H9 (cell line): Measurements from ENCODE around the gene RASGEF1C. TPM values are rescaled to one million over a fixed set of nuclear protein-coding genes. Genes with fewer than 3 reads are reported as not detected.

Experiments
- DNase-seq: peaks from one replicate; pipeline ENCODE4 v3.0.0-alpha.2; 2017
- H2AFZ ChIP-seq: one replicate; pipeline ENCODE4 v1.6.1; 2013; ENCODE audit warnings: mild to moderate bottlenecking, low read length, control low read depth, moderate library complexity
- H2AK5ac ChIP-seq: 2 replicates; pipeline ENCODE4 v1.6.1; 2013; ENCODE audit warnings: low read length, control low read depth, mixed read lengths; ENCODE audit not compliant: insufficient read length
- H2BK120ac ChIP-seq: one replicate; pipeline ENCODE4 v1.6.1; 2013; ENCODE audit warnings: low read depth, mild to moderate bottlenecking, low read length, control low read depth, inconsistent platforms; ENCODE audit not compliant: poor library complexity, severe bottlenecking
- H2BK12ac ChIP-seq: 2 replicates; pipeline ENCODE4 v1.6.1; 2013; ENCODE audit warnings: low read length, control low read depth, mixed read lengths, low read depth; ENCODE audit not compliant: insufficient read length
- H2BK15ac ChIP-seq: 2 replicates; pipeline ENCODE4 v1.6.1; 2013; ENCODE audit warnings: low read depth, low read length, control low read depth
- H2BK20ac ChIP-seq: one replicate; pipeline ENCODE4 v1.6.1; 2013; ENCODE audit warnings: low read depth, mild to moderate bottlenecking, low read length, control low read depth, inconsistent platforms; ENCODE audit not compliant: poor library complexity, severe bottlenecking
- H2BK5ac ChIP-seq: 2 replicates; pipeline ENCODE4 v1.6.1; 2013; ENCODE audit warnings: low read length, control low read depth, mixed read lengths; ENCODE audit not compliant: insufficient read length
- H3K14ac ChIP-seq: 2 replicates; pipeline ENCODE4 v1.6.1; 2013; ENCODE audit warnings: low read length, control low read depth; ENCODE audit not compliant: insufficient read depth
- H3K18ac ChIP-seq: 2 replicates; pipeline ENCODE4 v1.6.1; 2013; ENCODE audit warnings: low read depth, mild to moderate bottlenecking, mixed read lengths, low read length, control low read depth; ENCODE audit not compliant: insufficient read length
- H3K23ac ChIP-seq: 2 replicates; pipeline ENCODE4 v1.6.1; 2013; ENCODE audit warnings: low read length, control low read depth, mixed read lengths, low read depth; ENCODE audit not compliant: insufficient read length
- H3K23me2 ChIP-seq: 2 replicates; pipeline ENCODE4 v1.6.1; 2013; ENCODE audit warnings: low read depth, mild to moderate bottlenecking, mixed read lengths, low read length, control low read depth; ENCODE audit not compliant: insufficient read length, poor library complexity, severe bottlenecking
- H3K27ac ChIP-seq: 2 replicates; pipeline ENCODE4 v1.5.1; 2013; ENCODE audit warnings: low read length, control low read depth, mixed read lengths, low read depth; ENCODE audit not compliant: insufficient read length
- H3K27me3 ChIP-seq: 2 replicates; pipeline ENCODE4 v1.6.1; 2013; ENCODE audit warnings: low read length, control low read depth, inconsistent platforms; ENCODE audit not compliant: insufficient read depth
- H3K4ac ChIP-seq: 2 replicates; pipeline ENCODE4 v1.6.1; 2013; ENCODE audit warnings: low read depth, mild to moderate bottlenecking, control low read depth, inconsistent platforms, low read length, moderate library complexity
- H3K4me1 ChIP-seq: 2 replicates; pipeline ENCODE4 v1.6.1; 2013; ENCODE audit warnings: low read length, control low read depth, inconsistent platforms; ENCODE audit not compliant: insufficient read depth
- H3K4me2 ChIP-seq: 2 replicates; pipeline ENCODE4 v1.6.1; 2013; ENCODE audit warnings: low read length, control low read depth, mixed read lengths; ENCODE audit not compliant: insufficient read length, insufficient read depth
- H3K56ac ChIP-seq: 2 replicates; pipeline ENCODE4 v1.6.1; 2013; ENCODE audit warnings: low read depth, mild to moderate bottlenecking, mixed read lengths, low read length, control low read depth; ENCODE audit not compliant: insufficient read length
- H3K79me1 ChIP-seq: 2 replicates; pipeline ENCODE4 v1.6.1; 2013; ENCODE audit warnings: low read depth, mild to moderate bottlenecking, moderate library complexity, low read length, control low read depth, inconsistent platforms; ENCODE audit not compliant: insufficient read depth, poor library complexity, severe bottlenecking
- H3K79me2 ChIP-seq: 2 replicates; pipeline ENCODE4 v1.6.1; 2013; ENCODE audit warnings: low read length, control low read depth, inconsistent platforms; ENCODE audit not compliant: insufficient read depth
- H3K9ac ChIP-seq: 2 replicates; pipeline ENCODE4 v1.6.1; 2013; ENCODE audit warnings: low read length, control low read depth, mixed read lengths; ENCODE audit not compliant: insufficient read length; ENCODE audit errors: extremely low read depth
- H3K9me3 ChIP-seq: one replicate; pipeline ENCODE4 v1.6.1; 2013; ENCODE audit warnings: low read depth, low read length, inconsistent platforms; ENCODE audit not compliant: control insufficient read depth
- H3T11ph ChIP-seq: one replicate; pipeline ENCODE4 v1.6.1; 2013; ENCODE audit warnings: mild to moderate bottlenecking, low read length, control low read depth, inconsistent platforms
- H4K20me1 ChIP-seq: one replicate; pipeline ENCODE4 v1.6.1; 2013; ENCODE audit not compliant: control insufficient read depth, insufficient read length, insufficient read depth
- H4K5ac ChIP-seq: 2 replicates; pipeline ENCODE4 v1.6.1; 2013; ENCODE audit warnings: low read depth, mild to moderate bottlenecking, mixed read lengths, low read length, control low read depth; ENCODE audit not compliant: insufficient read length
- H4K8ac ChIP-seq: replicated peaks from 2 replicates; pipeline ENCODE4 v1.6.1; 2013; ENCODE audit warnings: low read length, control low read depth, mixed read lengths, low read depth; ENCODE audit not compliant: insufficient read length
- H4K91ac ChIP-seq: 2 replicates; pipeline ENCODE4 v1.6.1; 2013; ENCODE audit warnings: low read depth, mild to moderate bottlenecking, moderate library complexity, mixed read lengths, low read length, control low read depth; ENCODE audit not compliant: insufficient read length
- H3K27ac Mint-ChIP-seq, 3 experiments: 2 replicates in 2 of 3; 3 replicates in 1 of 3; pipeline ENCODE4 v1.8.0; 2020 to 2021; ENCODE audit warnings: mixed read lengths in 3 of 3, mild to moderate bottlenecking in 1 of 3, moderate library complexity in 1 of 3
- H3K27me3 Mint-ChIP-seq: 2 replicates; pipeline ENCODE4 v1.8.0; 2021; ENCODE audit warnings: low read depth, mild to moderate bottlenecking, moderate library complexity, mixed read lengths
- H3K36me3 Mint-ChIP-seq, 3 experiments: 2 replicates in 2 of 3; 3 replicates in 1 of 3; pipeline ENCODE4 v1.8.0; 2020 to 2021; ENCODE audit warnings: low read depth in 3 of 3, mixed read lengths in 3 of 3; ENCODE audit not compliant: insufficient read depth in 1 of 3
- H3K4me1 Mint-ChIP-seq, 2 experiments: 2 replicates each; pipeline ENCODE4 v1.8.0; 2020; ENCODE audit warnings: mixed read lengths in 2 of 2
- H3K4me3 Mint-ChIP-seq, 2 experiments: 2 replicates in 1 of 2; 3 replicates in 1 of 2; pipeline ENCODE4 v1.8.0; 2020 to 2021; ENCODE audit warnings: mild to moderate bottlenecking in 2 of 2, mixed read lengths in 2 of 2, moderate library complexity in 1 of 2
- H3K9me3 Mint-ChIP-seq, 2 experiments: 2 replicates in 1 of 2; 3 replicates in 1 of 2; pipeline ENCODE4 v1.8.0; 2020; ENCODE audit warnings: mild to moderate bottlenecking in 2 of 2, mixed read lengths in 2 of 2, moderate library complexity in 1 of 2
- WGBS: extraction: QIAGEN DNeasy Blood & Tissue Kit; methylation state at CpG from one replicate; pipeline ENCODE4 v1.1.7; 2013; ENCODE audit warnings: missing lambda C conversion rate, low lambda C conversion rate, mixed read lengths; ENCODE audit not compliant: insufficient read length; ENCODE audit errors: extremely low coverage; 5-methylcytosine and 5-hydroxymethylcytosine counted together
- total RNA-seq: library from RNA; stranded (reverse); gene quantifications from 2 replicates; pipeline ENCODE4 v1.2.1, GENCODE V29; 2021
- TF ChIP-seq, protein P1 (sequence below): fragments of 200-600 bp; sonication (generic); conservative IDR thresholded peaks from 3 replicates; pipeline ENCODE4 v1.8.0; 2021; ENCODE audit warnings: antibody characterized with exemption, mild to moderate bottlenecking

Gene RASGEF1C
- total RNA-seq, 1 experiment from 2014 or later: 0.83 TPM

DNA sequence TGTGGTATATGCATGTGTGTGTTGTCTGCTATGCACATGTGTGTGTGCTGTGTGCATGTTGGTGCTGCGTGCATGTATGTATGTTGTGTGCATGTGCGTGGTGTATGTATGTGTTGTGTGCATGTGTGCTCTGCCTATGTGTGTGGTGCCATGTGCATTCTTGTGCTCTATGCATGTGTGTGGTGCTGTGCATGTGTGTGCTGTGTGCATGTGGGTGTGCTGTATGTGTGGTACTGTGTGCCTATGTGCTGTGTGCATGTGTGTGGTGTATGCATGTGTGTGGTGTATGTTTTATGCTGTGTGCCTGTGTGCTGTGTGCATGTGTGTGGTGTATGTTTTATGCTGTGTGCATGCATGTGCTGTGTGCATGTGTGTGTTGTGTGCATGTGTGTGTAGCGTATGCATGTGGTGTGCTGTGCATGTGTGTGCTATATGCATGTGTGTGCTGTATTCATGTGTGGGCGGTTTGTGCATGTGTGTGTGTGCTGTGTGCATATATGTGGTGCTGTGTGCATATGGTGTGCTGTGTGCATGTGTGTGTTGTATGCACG is 4.7 kb upstream of the RASGEF1C start:
- no peak for DNase-seq
- H3K79me1 ChIP-seq: no peaks in the 10 kb centered on the region
- H4K5ac ChIP-seq: no peak overlapping the region
- no peak overlapping the region for H3K4me2 ChIP-seq
- no peak overlapping the region for H2BK120ac ChIP-seq
- no peak overlapping the region for H2BK15ac ChIP-seq
- no peak overlapping the region for H3T11ph ChIP-seq
- H3K23ac ChIP-seq: peak overlapping the region; percentile 15
- H2BK12ac ChIP-seq: no peak overlapping the region
- H3K56ac ChIP-seq: no peak overlapping the region
- whole genome bisulfite sequencing: no CpG with 5 or more reads among the region's 5 CpGs
- H4K91ac ChIP-seq: no peak overlapping the region
- Mint-ChIP-seq H3K4me1 (peaks cover 0 to 2% of the 10 kb centered on the region in 2 experiments; a peak in 1 of 4 replicates), H3K36me3 (no peaks in the 10 kb centered on the region; a peak in 1 of 7 replicates), H3K4me3 (peak overlapping the region in 1 of 2 experiments; percentile 18; a peak in 2 of 5 replicates), H3K9me3 (peaks cover 8 to 13% of the 10 kb centered on the region in 2 experiments), H3K27ac (peak overlapping the region in 1 of 3 experiments; percentile 38; a peak in 1 of 7 replicates), H3K27me3 (peaks cover 27% of the 10 kb centered on the region)
- H3K14ac ChIP-seq: no peak overlapping the region
- no peak overlapping the region for H3K9ac ChIP-seq
- TF ChIP-seq, protein P1, sequence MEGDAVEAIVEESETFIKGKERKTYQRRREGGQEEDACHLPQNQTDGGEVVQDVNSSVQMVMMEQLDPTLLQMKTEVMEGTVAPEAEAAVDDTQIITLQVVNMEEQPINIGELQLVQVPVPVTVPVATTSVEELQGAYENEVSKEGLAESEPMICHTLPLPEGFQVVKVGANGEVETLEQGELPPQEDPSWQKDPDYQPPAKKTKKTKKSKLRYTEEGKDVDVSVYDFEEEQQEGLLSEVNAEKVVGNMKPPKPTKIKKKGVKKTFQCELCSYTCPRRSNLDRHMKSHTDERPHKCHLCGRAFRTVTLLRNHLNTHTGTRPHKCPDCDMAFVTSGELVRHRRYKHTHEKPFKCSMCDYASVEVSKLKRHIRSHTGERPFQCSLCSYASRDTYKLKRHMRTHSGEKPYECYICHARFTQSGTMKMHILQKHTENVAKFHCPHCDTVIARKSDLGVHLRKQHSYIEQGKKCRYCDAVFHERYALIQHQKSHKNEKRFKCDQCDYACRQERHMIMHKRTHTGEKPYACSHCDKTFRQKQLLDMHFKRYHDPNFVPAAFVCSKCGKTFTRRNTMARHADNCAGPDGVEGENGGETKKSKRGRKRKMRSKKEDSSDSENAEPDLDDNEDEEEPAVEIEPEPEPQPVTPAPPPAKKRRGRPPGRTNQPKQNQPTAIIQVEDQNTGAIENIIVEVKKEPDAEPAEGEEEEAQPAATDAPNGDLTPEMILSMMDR: no peak
- no peaks in the 10 kb centered on the region for H3K4me1 ChIP-seq
- H4K8ac ChIP-seq: peak overlapping the region; percentile 6
- H4K20me1 ChIP-seq: no peaks in the 10 kb centered on the region
- H3K79me2 ChIP-seq: no peaks in the 10 kb centered on the region
- no peak overlapping the region for H3K4ac ChIP-seq
- H3K27me3 ChIP-seq: no peaks in the 10 kb centered on the region
- H3K9me3 ChIP-seq: no peaks in the 10 kb centered on the region
- H3K23me2 ChIP-seq: no peaks in the 10 kb centered on the region
- no peak overlapping the region for H2AFZ ChIP-seq
- H3K27ac ChIP-seq: no peak overlapping the region
- no peak overlapping the region for H3K18ac ChIP-seq
- no peak overlapping the region for H2BK5ac ChIP-seq
- no peak overlapping the region for H2BK20ac ChIP-seq
- H2AK5ac ChIP-seq: no peak overlapping the region
